ENCODE measurements around the gene IL12RB2.
A peak's percentile ranks its signal among the peaks of the same experiment; 100 is the strongest.
"Not testable (repeated sequence)": the region's sequence is repeated elsewhere in the genome, so short reads cannot be mapped to it uniquely, and the experiment has no call there.

The IL12RB2 gene

GRCh38 chr1:67394548-67394947 is 86.9 kb downstream of the IL12RB2 start:
- DNase-seq (ENCODE audit: low read depth) = no peak

- no peak for DNase-seq (ENCODE audit: low read depth)
These were observed 91.7 kb downstream of the IL12RB2 start for GRCh38 chr1:67399199-67399993.

- not testable (repeated sequence) for DNase-seq (ENCODE audit: low read depth)
These were observed 92.5 kb downstream of the IL12RB2 start for GRCh38 chr1:67400029-67400786.

GRCh38 chr1:67401443-67401842 is 93.8 kb downstream of the IL12RB2 start:
- no peak for DNase-seq (ENCODE audit: low read depth)

GRCh38 chr1:67404212-67404620 is 96.5 kb downstream of the IL12RB2 start:
- DNase-seq (ENCODE audit: low read depth) = no peak

- DNase-seq (ENCODE audit: low read depth) = no peak
These were observed 98.0 kb downstream of the IL12RB2 start for GRCh38 chr1:67405473-67406245.

GRCh38 chr1:67407498-67407897 is 99.8 kb downstream of the IL12RB2 start:
- DNase-seq (ENCODE audit: low read depth) = no peak

- DNase-seq (ENCODE audit: low read depth) = no peak
These were observed 100.5 kb downstream of the IL12RB2 start for GRCh38 chr1:67408148-67408547.

- DNase-seq (ENCODE audit: low read depth) = not testable (repeated sequence)
These were observed 105.4 kb downstream of the IL12RB2 start for GRCh38 chr1:67413101-67413500.

GRCh38 chr1:67414574-67414973 is 106.9 kb downstream of the IL12RB2 start:
- DNase-seq (ENCODE audit: low read depth) = no peak

GRCh38 chr1:67415041-67415440 is 107.4 kb downstream of the IL12RB2 start:
- DNase-seq (ENCODE audit: low read depth) = no peak

GRCh38 chr1:67417733-67418132 is 110.1 kb downstream of the IL12RB2 start:
- DNase-seq (ENCODE audit: low read depth) = not testable (repeated sequence)

GRCh38 chr1:67418839-67419586 is 111.3 kb downstream of the IL12RB2 start:
- no peak for DNase-seq (ENCODE audit: low read depth)

GRCh38 chr1:67420835-67421492 is 113.3 kb downstream of the IL12RB2 start:
- no peak for DNase-seq (ENCODE audit: low read depth)

GRCh38 chr1:67427465-67427864 is 119.8 kb downstream of the IL12RB2 start:
- DNase-seq (ENCODE audit: low read depth) = no peak

GRCh38 chr1:67427947-67428346 is 120.3 kb downstream of the IL12RB2 start:
- DNase-seq (ENCODE audit: low read depth) = no peak

- no peak for DNase-seq (ENCODE audit: low read depth)
These were observed 121.4 kb downstream of the IL12RB2 start for GRCh38 chr1:67429011-67429527.

GRCh38 chr1:67429528-67430357 is 122.1 kb downstream of the IL12RB2 start:
- DNase-seq (ENCODE audit: low read depth) = no peak

GRCh38 chr1:67430358-67431155 is 122.9 kb downstream of the IL12RB2 start, which contains the start of gene SERBP1:
Gene SERBP1 (minus strand): TSS chr1:67430402. CDS start chr1:67430300, 102 bp downstream.
- DNase-seq (ENCODE audit: low read depth) = peak; percentile 92
